GM21717 (cell line): ENCODE results near the gene STK17A.
"Not testable (repeated sequence)": the region's sequence is repeated elsewhere in the genome, so short reads cannot be mapped to it uniquely, and the experiment has no call there.

ENCODE experiments used
- ATAC-seq: cut with Tn5 transposase; IDR thresholded peaks from one replicate; pipeline ENCODE4 v1.9.1; 2021; ENCODE audit warnings: mild to moderate bottlenecking, moderate library complexity; ENCODE audit not compliant: unreplicated experiment

The STK17A gene

GRCh38 chr7:43653891-43654504, 71.1 kb downstream of the STK17A start:
- ATAC-seq, result no peak

GRCh38 chr7:43655584-43655983, 72.7 kb downstream of the STK17A start:
- no peak for ATAC-seq

- no peak for ATAC-seq
These were observed 74.1 kb downstream of the STK17A start for GRCh38 chr7:43656997-43657396.

- no peak for ATAC-seq
These were observed 76.0 kb downstream of the STK17A start for GRCh38 chr7:43658718-43659548.

- ATAC-seq, result no peak
These were observed 76.6 kb downstream of the STK17A start for GRCh38 chr7:43659549-43659896.

- no peak for ATAC-seq
These were observed 77.2 kb downstream of the STK17A start for GRCh38 chr7:43660141-43660540.

- ATAC-seq, result no peak
These were observed 81.8 kb downstream of the STK17A start for GRCh38 chr7:43664681-43665080.

- no peak for ATAC-seq
These were observed 84.0 kb downstream of the STK17A start for GRCh38 chr7:43666938-43667337.

- ATAC-seq, result no peak
These were observed 85.1 kb downstream of the STK17A start for GRCh38 chr7:43668035-43668434.

GRCh38 chr7:43669286-43670081, 86.6 kb downstream of the STK17A start:
- ATAC-seq, result no peak

- ATAC-seq, result no peak
These were observed 88.6 kb downstream of the STK17A start for GRCh38 chr7:43671521-43671920.

- not testable (repeated sequence) for ATAC-seq
These were observed 90.5 kb downstream of the STK17A start for GRCh38 chr7:43673243-43673976.

- no peak for ATAC-seq
These were observed 91.9 kb downstream of the STK17A start for GRCh38 chr7:43674559-43675436.
